Gastrocnemius medialis (tissue), 4 donors: ENCODE data around the gene CDH4.

Experiments used
- POLR2A ChIP-seq, 2 donors: fragments of 450-650 bp; IDR thresholded peaks; one replicate each; pipeline ENCODE4 v1.6.1; 2017; ENCODE audit warnings: antibody characterized with exemption in 2 of 2, mild to moderate bottlenecking in 2 of 2, moderate library complexity in 2 of 2
- TF ChIP-seq, protein P1 (sequence below), 5 experiments: fragments of 450-650 bp in 3 of 5; fragments of 200-600 bp in 2 of 5; sonication (generic) in 2 of 5; IDR thresholded peaks in 4 of 5; conservative IDR thresholded peaks in 1 of 5; 1 replicate in 4 of 5; 2 replicates in 1 of 5; pipeline ENCODE4 v1.5.1; 2016 to 2019; ENCODE audit warnings: antibody characterized with exemption in 5 of 5, mild to moderate bottlenecking in 3 of 5, moderate library complexity in 3 of 5

DNA sequence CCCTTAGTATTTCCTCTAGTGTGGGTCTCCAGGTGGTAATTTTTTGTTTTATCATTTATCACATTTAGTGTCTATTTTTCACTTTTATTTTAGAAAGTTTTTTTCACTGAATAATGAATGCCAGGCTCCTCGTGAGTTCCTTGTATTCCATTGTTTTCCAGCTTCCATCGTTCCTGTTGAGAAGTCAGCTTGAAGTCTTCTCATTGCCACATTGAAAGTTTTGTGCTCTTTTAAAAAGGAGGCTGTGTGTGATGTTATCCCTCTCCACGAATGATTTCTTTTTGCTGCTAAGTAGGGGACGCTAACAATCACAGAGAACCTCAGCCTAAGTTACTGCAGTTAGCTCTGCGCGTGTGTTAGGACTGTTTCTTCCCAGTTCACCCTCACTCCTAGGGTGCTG lies 619.1 kb downstream of the CDH4 start:
- TF ChIP-seq POLR2A (IDR thresholded peaks at IDR 0.05) = no peak
- TF ChIP-seq, protein P1, sequence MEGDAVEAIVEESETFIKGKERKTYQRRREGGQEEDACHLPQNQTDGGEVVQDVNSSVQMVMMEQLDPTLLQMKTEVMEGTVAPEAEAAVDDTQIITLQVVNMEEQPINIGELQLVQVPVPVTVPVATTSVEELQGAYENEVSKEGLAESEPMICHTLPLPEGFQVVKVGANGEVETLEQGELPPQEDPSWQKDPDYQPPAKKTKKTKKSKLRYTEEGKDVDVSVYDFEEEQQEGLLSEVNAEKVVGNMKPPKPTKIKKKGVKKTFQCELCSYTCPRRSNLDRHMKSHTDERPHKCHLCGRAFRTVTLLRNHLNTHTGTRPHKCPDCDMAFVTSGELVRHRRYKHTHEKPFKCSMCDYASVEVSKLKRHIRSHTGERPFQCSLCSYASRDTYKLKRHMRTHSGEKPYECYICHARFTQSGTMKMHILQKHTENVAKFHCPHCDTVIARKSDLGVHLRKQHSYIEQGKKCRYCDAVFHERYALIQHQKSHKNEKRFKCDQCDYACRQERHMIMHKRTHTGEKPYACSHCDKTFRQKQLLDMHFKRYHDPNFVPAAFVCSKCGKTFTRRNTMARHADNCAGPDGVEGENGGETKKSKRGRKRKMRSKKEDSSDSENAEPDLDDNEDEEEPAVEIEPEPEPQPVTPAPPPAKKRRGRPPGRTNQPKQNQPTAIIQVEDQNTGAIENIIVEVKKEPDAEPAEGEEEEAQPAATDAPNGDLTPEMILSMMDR (IDR thresholded peaks at IDR 0.05 in 4 of 5, conservative IDR thresholded peaks at IDR 0.05 in 1 of 5) = no peak
